Smooth muscle cell (in vitro differentiated cells): ENCODE results near the gene SLC35B1. TPM values are rescaled to one million over a fixed set of nuclear protein-coding genes. Genes with fewer than 3 reads are reported as not detected.

ENCODE experiments used
- DNase-seq: peaks from one replicate; lab custom pipeline; 2025; ENCODE audit not compliant: unreplicated experiment; lab: John Stamatoyannopoulos, UW
- H2AFZ ChIP-seq: fragments of 200-600 bp; sonication (generic); 2 replicates; pipeline ENCODE4 v1.6.0; 2016; ENCODE audit warnings: antibody characterized with exemption, low read depth, mild to moderate bottlenecking
- H3F3A ChIP-seq: fragments of 200-600 bp; sonication (generic); 2 replicates; pipeline ENCODE4 v1.6.0; 2017; ENCODE audit warnings: antibody characterized with exemption, low read depth
- H3K27ac ChIP-seq: fragments of 200-600 bp; sonication (generic); 2 replicates; pipeline ENCODE4 v1.5.1; 2016; ENCODE audit warnings: low read depth, mild to moderate bottlenecking
- H3K27me3 ChIP-seq: fragments of 200-600 bp; sonication (generic); 2 replicates; pipeline ENCODE4 v1.6.1; 2016; ENCODE audit warnings: low read depth, mild to moderate bottlenecking
- H3K36me3 ChIP-seq: fragments of 200-600 bp; sonication (generic); 2 replicates; pipeline ENCODE4 v1.5.1; 2016; ENCODE audit warnings: low read depth
- H3K4me1 ChIP-seq: fragments of 200-600 bp; sonication (generic); 2 replicates; pipeline ENCODE4 v1.5.1; 2016; ENCODE audit warnings: low read depth
- H3K4me2 ChIP-seq: fragments of 200-600 bp; sonication (generic); 2 replicates; pipeline ENCODE4 v1.6.0; 2016; ENCODE audit warnings: mild to moderate bottlenecking
- H3K4me3 ChIP-seq: fragments of 200-600 bp; sonication (generic); 2 replicates; pipeline ENCODE4 v1.5.1; 2016; ENCODE audit warnings: mild to moderate bottlenecking
- H3K79me2 ChIP-seq: fragments of 200-600 bp; sonication (generic); 2 replicates; pipeline ENCODE4 v1.6.0; 2016; ENCODE audit warnings: low read depth, mild to moderate bottlenecking
- H3K9ac ChIP-seq: fragments of 200-600 bp; sonication (generic); 2 replicates; pipeline ENCODE4 v1.6.0; 2016; ENCODE audit warnings: low read depth
- H3K9me3 ChIP-seq: fragments of 200-600 bp; sonication (generic); replicated peaks from 2 replicates; pipeline ENCODE4 v1.5.1; 2016; ENCODE audit warnings: low read depth
- H4K20me1 ChIP-seq: fragments of 200-600 bp; sonication (generic); 2 replicates; pipeline ENCODE4 v1.6.0; 2016; ENCODE audit warnings: low read depth
- CTCF ChIP-seq: fragments of 200-600 bp; sonication (generic); IDR thresholded peaks from 2 replicates; pipeline ENCODE4 v1.5.1; 2017; ENCODE audit warnings: borderline replicate concordance, mild to moderate bottlenecking, antibody characterized with exemption; ENCODE audit not compliant: insufficient read depth, poor library complexity, severe bottlenecking
- WGBS: methylation state at CpG from one replicate; pipeline ENCODE4 v1.1.7; 2016; ENCODE audit warnings: low lambda C conversion rate; 5-methylcytosine and 5-hydroxymethylcytosine counted together
- polyA plus RNA-seq: library from polyadenylated mRNA; unstranded; fragments of >200 nt; fragmentation: Nextera tagmentation; extraction: Ambion mirVana; gene quantifications from 2 replicates; pipeline ENCODE4 v1.2.1, GENCODE V29; 2016
- total RNA-seq: library from RNA; depleted of rRNA; stranded (reverse); fragments of >200 nt; gene quantifications from 2 replicates; pipeline ENCODE4 v1.2.3, GENCODE V29; 2014

Gene SLC35B1
- total and polyA plus RNA-seq, 2 experiments from 2014 or later, result 98.9 to 126 TPM

DNA sequence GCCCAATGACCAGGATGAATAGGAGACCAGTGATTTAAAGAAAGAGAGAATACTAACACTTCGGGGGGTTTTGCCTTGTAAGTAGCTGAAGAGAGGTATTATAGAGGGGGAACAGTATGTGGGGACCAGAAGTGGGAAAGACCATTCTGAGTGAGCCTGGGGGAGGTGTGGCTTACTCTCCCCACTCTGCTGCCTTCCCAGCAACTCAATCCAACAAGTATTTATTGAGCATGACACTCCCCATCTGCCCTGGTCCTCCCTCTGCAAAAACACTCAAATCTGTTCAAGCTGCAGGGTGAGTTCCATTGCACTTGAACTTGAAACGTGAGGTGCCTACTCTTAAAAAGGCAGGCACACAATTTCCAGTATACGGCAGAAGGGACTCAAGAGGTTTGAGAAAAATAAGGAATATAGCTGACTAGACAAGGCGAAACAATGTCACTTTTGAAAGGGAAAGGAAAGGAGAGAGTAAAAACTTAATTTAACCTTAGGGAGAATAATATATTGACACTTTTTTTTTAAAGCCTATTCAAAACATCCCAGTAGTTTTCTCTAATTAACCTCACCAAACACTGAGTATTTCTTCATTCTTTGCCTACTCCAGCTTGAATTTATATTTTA is 48.0 kb upstream of the SLC35B1 start:
- Histone ChIP-seq H3F3A (no peaks in the 10 kb centered on the region), H3K4me3 (no peak overlapping the region), H3K4me2 (no peak overlapping the region), H3K79me2 (no peaks in the 10 kb centered on the region), H3K4me1 (no peaks in the 10 kb centered on the region), H3K27ac (no peak overlapping the region), H3K36me3 (no peaks in the 10 kb centered on the region), H3K9ac (no peak overlapping the region), H4K20me1 (no peaks in the 10 kb centered on the region), H2AFZ (no peak overlapping the region), H3K9me3 (no peaks in the 10 kb centered on the region), H3K27me3 (no peaks in the 10 kb centered on the region)
- 95% methylated on average over 4 of the region's 4 CpGs for WGBS
- no peak for DNase-seq
- no peak for TF ChIP-seq CTCF

- Histone ChIP-seq H3K9ac (no peak overlapping the region), H3K4me1 (no peaks in the 10 kb centered on the region), H3K4me3 (no peak overlapping the region), H4K20me1 (no peaks in the 10 kb centered on the region), H3F3A (no peaks in the 10 kb centered on the region), H2AFZ (no peak overlapping the region), H3K79me2 (no peaks in the 10 kb centered on the region), H3K27ac (no peak overlapping the region), H3K27me3 (no peaks in the 10 kb centered on the region), H3K36me3 (no peaks in the 10 kb centered on the region), H3K9me3 (no peaks in the 10 kb centered on the region), H3K4me2 (no peak overlapping the region)
- DNase-seq, result no peak
- WGBS, result 59% methylated on average over 8 of the region's 8 CpGs
- TF ChIP-seq CTCF, result no peak
Observed at GRCh38 chr17:49753959-49754391, 46.2 kb upstream of the SLC35B1 start.

- Histone ChIP-seq H3K27me3 (no peaks in the 10 kb centered on the region), H3K4me3 (no peak overlapping the region)
Observed at GRCh38 chr17:49752508-49752907, 44.7 kb upstream of the SLC35B1 start.

More at GRCh38 chr17:49752508-49752907, 44.7 kb upstream of the SLC35B1 start:
- H3K27ac ChIP-seq, result no peak overlapping the region
- H2AFZ ChIP-seq, result no peak overlapping the region
- H3K4me1 ChIP-seq, result no peaks in the 10 kb centered on the region
- H3F3A ChIP-seq, result no peaks in the 10 kb centered on the region
- H4K20me1 ChIP-seq, result no peaks in the 10 kb centered on the region
- WGBS, result 91% methylated on average over 3 of the region's 3 CpGs
- no peaks in the 10 kb centered on the region for H3K79me2 ChIP-seq
- no peak for DNase-seq
- no peak overlapping the region for H3K4me2 ChIP-seq
- no peak for TF ChIP-seq CTCF
- no peaks in the 10 kb centered on the region for H3K36me3 ChIP-seq
- no peaks in the 10 kb centered on the region for H3K9me3 ChIP-seq
- no peak overlapping the region for H3K9ac ChIP-seq
